Measurements from ENCODE around the gene ZNF490.

ZNF490 gene

GRCh38 chr19:12543855-12544254 lies 66.8 kb downstream of the ZNF490 start:
- no peak for DNase-seq (ENCODE audit: low read depth)
